ENCODE measurements around the gene SHD. TPM values are rescaled to one million over a fixed set of nuclear protein-coding genes. Genes with fewer than 3 reads are reported as not detected.

SHD gene
- total RNA-seq, 4 donors from 2014 or later: not detected

DNA sequence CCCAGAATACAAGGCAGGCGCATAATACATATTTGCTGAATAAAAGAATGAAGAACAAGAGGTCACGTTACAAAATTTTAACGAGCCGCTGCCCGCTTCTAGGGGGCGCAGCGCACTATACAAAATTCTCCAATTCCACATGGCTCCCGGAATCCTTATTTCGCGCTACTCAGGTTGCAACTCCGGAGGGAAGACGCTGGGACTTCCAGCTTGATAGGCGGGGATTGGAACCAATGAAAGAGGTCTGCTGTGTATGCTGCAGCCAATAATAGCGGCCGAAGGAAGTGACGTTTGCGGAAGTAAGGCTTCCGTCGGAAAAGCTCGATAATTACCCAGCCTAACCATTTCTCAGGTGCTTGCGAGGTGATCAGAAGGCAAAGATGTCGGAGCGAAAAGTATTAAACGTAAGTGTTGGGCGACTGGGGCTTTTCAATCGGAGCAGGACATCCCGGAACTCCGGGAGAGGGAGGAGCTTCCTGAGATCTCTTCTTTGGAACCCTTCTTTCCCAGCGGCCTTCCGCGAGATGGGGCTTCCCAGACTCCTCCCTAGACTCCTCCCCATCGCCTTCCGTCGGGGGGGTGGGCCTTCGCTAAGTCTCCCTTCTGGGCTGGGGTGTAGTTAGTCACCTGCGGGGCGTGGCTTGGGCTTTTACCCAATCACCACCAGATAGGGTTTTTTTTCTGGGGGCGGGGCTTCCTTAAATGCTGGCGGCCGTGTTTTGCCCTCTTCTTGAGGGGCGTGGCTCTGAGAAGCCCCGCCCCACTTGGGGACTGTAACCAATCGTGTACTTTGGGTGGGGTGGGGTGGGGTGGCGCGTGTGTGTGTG is 32.1 kb upstream of the SHD start, which contains the start of gene YJU2:
YJU2 (plus strand) TSS at position 314 of the 827 bp plus-strand sequence; CDS start at position 381, 67 bp downstream.
- intact Hi-C loops (cut with DNase I): no loop called here
- no peaks in the 10 kb centered on the region for H3K27me3 ChIP-seq
- peak; percentile 96 for DNase-seq
- peaks cover 11 to 18% (median 12%) of the 10 kb centered on the region in 3 donors for H3K4me1 ChIP-seq
- H3K27ac ChIP-seq: peak within 1 kb of the TSS; percentile 95 to 99 (median 96)
- H3K4me3 ChIP-seq: peak within 1 kb of the TSS; percentile 59 to 88 (median 68)
- peaks cover 0 to 7% (median 0%) of the 10 kb centered on the region in 3 donors for H3K9me3 ChIP-seq
- TF ChIP-seq POLR2A (IDR thresholded peaks at IDR 0.05): peak in 1 of 4 donors; percentile 48
- TF ChIP-seq, protein P1, sequence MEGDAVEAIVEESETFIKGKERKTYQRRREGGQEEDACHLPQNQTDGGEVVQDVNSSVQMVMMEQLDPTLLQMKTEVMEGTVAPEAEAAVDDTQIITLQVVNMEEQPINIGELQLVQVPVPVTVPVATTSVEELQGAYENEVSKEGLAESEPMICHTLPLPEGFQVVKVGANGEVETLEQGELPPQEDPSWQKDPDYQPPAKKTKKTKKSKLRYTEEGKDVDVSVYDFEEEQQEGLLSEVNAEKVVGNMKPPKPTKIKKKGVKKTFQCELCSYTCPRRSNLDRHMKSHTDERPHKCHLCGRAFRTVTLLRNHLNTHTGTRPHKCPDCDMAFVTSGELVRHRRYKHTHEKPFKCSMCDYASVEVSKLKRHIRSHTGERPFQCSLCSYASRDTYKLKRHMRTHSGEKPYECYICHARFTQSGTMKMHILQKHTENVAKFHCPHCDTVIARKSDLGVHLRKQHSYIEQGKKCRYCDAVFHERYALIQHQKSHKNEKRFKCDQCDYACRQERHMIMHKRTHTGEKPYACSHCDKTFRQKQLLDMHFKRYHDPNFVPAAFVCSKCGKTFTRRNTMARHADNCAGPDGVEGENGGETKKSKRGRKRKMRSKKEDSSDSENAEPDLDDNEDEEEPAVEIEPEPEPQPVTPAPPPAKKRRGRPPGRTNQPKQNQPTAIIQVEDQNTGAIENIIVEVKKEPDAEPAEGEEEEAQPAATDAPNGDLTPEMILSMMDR (IDR thresholded peaks at IDR 0.05): peak in 5 of 6 experiments; percentile 21 to 57 (median 41)
- H3K36me3 ChIP-seq: peaks cover 14 to 37% (median 20%) of the 10 kb centered on the region in 3 donors
- 0 to 1% methylated on average over 29 to 31 of the region's 45 CpGs for WGBS, 2 donors

DNA sequence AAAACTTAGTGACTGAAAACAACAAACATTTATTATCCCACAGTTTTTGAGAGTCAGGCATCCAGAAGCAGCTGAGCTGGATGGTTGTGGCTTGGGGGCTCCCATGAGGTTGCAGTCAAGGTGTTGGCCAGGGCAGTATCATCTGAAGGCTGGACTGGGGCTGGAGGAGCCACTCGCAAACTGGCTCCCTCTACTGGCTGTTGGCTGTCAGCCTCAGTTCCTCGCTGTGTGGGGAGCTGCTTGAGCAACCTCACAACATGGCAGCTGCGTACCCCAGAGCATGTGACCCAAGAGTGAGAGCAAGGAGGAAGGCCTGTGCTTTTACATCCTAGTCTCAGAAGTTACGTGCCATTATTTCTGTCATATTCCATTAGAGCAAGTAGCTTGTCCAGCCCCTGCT is 22.5 kb upstream of the SHD start:
- Histone ChIP-seq H3K4me1 (no peaks in the 10 kb centered on the region), H3K9me3 (peaks cover 0 to 7% (median 4%) of the 10 kb centered on the region in 3 donors), H3K27me3 (no peaks in the 10 kb centered on the region), H3K4me3 (no peak overlapping the region), H3K27ac (no peak overlapping the region), H3K36me3 (peaks cover 45 to 100% (median 51%) of the 10 kb centered on the region in 3 donors)
- TF ChIP-seq, protein P1 (IDR thresholded peaks at IDR 0.05): no peak
- no peak for TF ChIP-seq POLR2A (IDR thresholded peaks at IDR 0.05)
- WGBS, 2 donors: 93 to 96% methylated on average over 3 of the region's 4 CpGs
- no peak for DNase-seq
- intact Hi-C loops (cut with DNase I): no loop called here

DNA sequence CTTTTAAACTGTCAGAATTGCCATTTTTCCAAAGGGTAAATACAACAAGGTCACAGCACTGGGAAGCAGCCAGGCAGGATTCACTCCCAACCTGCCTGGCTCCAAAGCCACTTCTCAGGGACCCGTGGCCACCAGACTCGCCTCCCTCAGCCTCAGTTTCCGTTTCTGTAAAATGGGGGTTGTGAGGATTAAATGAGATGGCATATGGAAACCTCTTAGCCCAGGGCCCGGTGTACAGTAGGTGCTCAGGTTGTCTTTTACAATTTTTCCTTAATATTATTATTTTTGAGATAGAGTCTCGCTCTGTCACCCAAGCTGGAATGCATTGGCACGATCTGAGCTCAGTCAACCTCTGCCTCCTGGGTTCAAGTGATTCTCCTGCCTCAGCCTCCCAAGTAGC is 22.0 kb upstream of the SHD start:
- Histone ChIP-seq H3K4me3 (no peak overlapping the region), H3K4me1 (no peaks in the 10 kb centered on the region), H3K27me3 (no peaks in the 10 kb centered on the region), H3K9me3 (peaks cover 0 to 7% (median 4%) of the 10 kb centered on the region in 3 donors), H3K36me3 (peaks cover 49 to 100% (median 55%) of the 10 kb centered on the region in 3 donors), H3K27ac (no peak overlapping the region)
- intact Hi-C loops (cut with DNase I): no loop called here
- no peak for DNase-seq
- TF ChIP-seq, protein P1 (IDR thresholded peaks at IDR 0.05): no peak
- no peak for TF ChIP-seq POLR2A (IDR thresholded peaks at IDR 0.05)
- WGBS, 2 donors: 82 to 90% methylated on average over 6 of the region's 6 CpGs

DNA sequence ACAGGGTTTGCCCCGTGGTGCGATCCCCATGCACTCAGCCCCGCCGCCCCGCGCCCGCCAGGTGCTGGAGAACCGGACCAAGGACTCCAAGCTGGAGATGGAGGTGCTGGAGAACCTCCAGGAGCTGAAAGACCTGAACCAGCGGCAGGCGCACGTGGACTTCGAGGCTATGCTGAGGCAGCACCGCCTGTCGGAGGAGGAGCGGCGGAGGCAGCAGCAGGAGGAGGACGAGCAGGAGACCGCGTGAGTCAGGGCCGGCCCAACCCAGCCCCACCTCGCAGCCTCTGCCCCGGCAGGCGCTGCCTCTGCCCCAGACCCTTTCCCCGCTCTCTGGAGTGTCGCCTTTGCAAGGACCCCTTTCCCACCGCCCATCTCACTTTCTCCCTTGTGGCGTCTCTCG is 20.9 kb upstream of the SHD start:
- H3K4me1 ChIP-seq: no peaks in the 10 kb centered on the region
- no peak for DNase-seq
- H3K27ac ChIP-seq: no peak overlapping the region
- intact Hi-C loops (cut with DNase I): no loop called here
- 93 to 98% methylated on average over 13 to 18 of the region's 28 CpGs for WGBS, 2 donors
- H3K9me3 ChIP-seq: peaks cover 0 to 7% (median 4%) of the 10 kb centered on the region in 3 donors
- peaks cover 48 to 100% (median 60%) of the 10 kb centered on the region in 3 donors for H3K36me3 ChIP-seq
- H3K4me3 ChIP-seq: no peak overlapping the region
- no peaks in the 10 kb centered on the region for H3K27me3 ChIP-seq
- TF ChIP-seq POLR2A (IDR thresholded peaks at IDR 0.05): no peak
- TF ChIP-seq, protein P1 (IDR thresholded peaks at IDR 0.05): no peak

DNA sequence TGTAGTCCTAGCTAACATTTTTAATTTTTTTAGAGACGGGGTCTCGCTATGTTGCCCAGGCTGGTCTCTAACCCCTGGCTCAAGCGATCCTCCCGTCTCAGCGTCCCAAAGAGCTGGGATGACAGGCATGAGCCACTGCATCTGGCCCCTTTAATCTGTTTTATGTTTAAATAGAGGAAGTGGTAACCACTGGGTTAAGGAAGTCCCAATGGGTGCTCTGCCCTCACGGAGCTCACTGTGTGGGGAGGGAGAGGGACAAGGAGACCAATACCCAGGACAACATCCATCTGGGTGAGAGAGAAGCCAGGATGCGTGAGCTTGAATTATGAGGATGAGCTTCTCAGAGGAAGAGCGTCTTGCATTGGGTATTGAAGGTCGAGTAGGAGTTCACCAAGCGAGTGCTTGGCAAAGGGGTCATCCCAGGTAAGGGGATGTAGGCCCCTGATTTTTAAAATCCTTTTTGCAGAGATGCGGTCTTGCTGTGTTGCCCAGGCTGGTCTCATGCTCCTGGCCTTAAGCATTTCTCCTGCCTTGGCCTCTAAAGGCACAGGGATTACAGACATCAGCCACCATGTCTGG is 18.4 kb upstream of the SHD start:
- Histone ChIP-seq H3K4me1 (no peaks in the 10 kb centered on the region), H3K36me3 (peaks cover 49 to 98% (median 51%) of the 10 kb centered on the region in 3 donors), H3K9me3 (peaks cover 0 to 7% (median 4%) of the 10 kb centered on the region in 3 donors), H3K27ac (no peak overlapping the region), H3K4me3 (no peak overlapping the region), H3K27me3 (no peaks in the 10 kb centered on the region)
- 92 to 94% methylated on average over 9 to 10 of the region's 11 CpGs for WGBS, 2 donors
- TF ChIP-seq, protein P1 (IDR thresholded peaks at IDR 0.05): no peak
- no peak for TF ChIP-seq POLR2A (IDR thresholded peaks at IDR 0.05)
- intact Hi-C loops (cut with DNase I): no loop called here
- DNase-seq: no peak
